GM19467 (cell line): Measurements from ENCODE around the gene IDS.
"Not testable (repeated sequence)": the region's sequence is repeated elsewhere in the genome, so short reads cannot be mapped to it uniquely, and the experiment has no call there.

Experiments used
- ATAC-seq: cut with Tn5 transposase; IDR thresholded peaks from one replicate; pipeline ENCODE4 v1.9.1; 2021; ENCODE audit warnings: mild to moderate bottlenecking, moderate library complexity; ENCODE audit not compliant: unreplicated experiment

IDS gene

DNA sequence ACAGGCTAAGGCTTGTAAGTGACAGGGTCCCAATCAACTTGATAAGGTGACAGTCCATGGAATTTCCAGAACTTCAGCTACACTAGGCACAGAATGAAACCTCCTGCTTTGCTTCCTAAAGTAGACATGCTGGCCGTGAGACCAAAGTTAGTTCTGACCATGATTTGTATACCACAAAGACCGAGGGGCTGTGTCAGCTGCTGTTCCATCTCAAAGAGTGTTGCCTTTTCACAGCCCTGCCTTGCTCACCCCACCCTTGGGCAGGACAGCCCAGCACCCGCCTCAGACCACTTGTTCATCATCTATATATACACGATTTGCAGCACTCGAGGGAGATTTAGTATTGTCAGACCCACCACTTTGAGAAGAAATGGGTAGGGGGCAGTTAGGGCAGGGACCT lies 5.3 kb downstream of the IDS start:
- ATAC-seq: no peak

- no peak for ATAC-seq
These were observed 6.3 kb downstream of the IDS start for GRCh38 chrX:149498767-149499166.

- no peak for ATAC-seq
These were observed 7.5 kb downstream of the IDS start for GRCh38 chrX:149497626-149498025.

- no peak for ATAC-seq
These were observed 8.1 kb downstream of the IDS start for GRCh38 chrX:149497054-149497453.

DNA sequence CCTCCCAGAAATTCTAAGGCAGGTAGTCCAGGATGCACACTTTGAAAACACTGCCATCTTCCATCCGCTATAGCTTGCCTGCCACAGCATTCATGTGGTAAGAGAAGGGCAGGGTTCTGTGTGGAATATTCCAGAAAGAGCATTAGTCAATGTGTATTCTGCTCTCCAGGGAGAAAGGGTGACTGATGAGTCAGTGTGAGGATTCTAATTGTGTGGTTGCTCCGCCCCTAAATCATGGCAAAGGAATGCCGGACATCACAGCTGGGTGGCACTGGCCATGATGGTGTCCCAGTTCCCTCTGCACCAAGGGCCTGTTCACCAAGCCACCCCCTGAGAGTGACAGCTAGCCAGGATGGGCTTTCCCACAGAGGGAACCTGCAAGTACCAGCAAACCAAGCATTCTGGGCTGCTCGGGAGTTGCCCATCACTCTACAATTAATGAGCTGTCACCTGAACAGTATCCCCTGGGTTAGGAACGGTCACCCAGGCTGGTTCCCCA lies 9.5 kb downstream of the IDS start:
- ATAC-seq: no peak

DNA sequence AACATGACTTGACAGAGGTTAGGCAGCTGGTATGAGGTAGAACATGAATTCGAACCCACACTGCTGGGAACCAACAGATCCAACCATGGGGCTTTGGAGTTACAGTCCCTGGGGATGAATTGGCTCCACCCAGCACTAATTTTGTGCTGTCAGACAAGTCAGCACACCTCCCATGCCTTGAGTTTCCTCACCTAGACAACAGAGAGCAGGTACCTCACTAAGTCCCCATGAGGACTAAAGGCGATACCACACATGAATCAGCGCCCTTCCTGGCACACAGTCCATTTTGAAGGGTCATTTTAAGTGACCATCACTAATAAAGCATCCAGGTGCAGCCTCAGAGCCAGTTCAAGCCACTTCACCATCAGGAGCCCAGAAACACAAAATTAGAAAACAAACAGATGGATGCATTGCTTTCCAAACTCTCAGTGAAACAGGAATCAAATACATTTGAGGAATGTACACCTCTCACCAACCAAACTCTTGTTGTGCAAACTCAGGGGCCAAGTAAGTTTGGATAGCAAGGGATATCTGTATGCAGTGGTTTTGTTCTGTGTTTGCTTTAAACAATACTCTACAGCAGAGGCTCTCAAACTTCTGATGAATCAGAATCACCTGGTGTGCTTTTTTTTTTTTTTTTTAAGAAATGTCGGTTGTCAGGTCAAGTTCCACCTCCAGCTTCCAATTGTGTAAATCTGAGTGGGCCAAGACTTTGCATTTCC lies 10.1 kb downstream of the IDS start:
- ATAC-seq: no peak

DNA sequence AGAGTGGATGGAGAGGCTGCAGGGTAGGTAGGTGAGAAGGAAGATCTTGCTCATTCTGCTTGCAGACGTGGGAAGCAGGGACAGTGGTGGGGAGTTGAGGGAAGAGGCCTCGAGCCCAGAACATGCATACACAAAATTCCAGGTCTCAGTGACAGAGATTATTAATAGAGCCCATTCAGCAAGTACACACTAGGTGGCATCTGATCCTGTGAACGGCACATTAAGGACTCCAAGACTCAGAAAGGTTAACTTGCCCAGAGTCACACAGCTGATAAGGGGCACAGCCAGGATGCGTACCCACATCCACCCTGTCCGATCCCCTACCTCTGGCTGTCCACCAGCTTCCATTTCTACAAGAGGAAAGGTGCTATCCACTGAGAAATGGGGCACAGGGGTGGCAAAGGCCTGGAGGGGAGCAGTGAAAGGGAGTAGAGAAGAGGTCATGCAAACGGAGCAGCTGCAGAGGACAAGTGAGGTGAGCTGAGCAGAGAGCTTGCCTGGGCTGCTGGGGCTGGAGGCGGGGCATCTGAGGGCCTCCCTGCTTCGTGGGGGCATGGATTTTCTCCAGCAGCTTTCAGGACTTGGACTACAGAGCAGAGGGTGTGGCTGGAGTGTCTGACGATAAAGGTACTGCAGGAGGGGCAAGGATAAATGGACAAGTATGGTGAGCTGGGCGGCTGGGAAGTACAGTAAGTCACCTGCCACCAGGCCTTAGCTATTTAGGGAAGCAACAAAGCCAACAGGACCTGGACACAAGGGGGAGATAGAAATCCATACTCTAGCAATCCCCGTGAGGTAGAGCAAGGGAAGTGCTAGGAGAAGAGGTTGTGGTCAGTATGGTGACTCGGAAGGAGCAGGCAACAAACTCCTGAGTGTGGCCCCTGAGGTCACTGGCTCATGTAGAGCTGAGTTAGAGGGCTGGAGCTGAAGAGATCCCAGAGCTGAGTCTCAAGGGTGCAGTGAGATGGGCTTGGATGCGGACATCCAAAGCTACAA lies 11.2 kb downstream of the IDS start:
- no peak for ATAC-seq

- ATAC-seq: no peak
These were observed 13.3 kb downstream of the IDS start for GRCh38 chrX:149491812-149492211.

- ATAC-seq: no peak
These were observed 15.0 kb downstream of the IDS start for GRCh38 chrX:149490100-149490499.

GRCh38 chrX:149488411-149489052 lies 16.6 kb downstream of the IDS start:
- not testable (repeated sequence) for ATAC-seq

- not testable (repeated sequence) for ATAC-seq
These were observed 17.1 kb downstream of the IDS start for GRCh38 chrX:149488008-149488407.

DNA sequence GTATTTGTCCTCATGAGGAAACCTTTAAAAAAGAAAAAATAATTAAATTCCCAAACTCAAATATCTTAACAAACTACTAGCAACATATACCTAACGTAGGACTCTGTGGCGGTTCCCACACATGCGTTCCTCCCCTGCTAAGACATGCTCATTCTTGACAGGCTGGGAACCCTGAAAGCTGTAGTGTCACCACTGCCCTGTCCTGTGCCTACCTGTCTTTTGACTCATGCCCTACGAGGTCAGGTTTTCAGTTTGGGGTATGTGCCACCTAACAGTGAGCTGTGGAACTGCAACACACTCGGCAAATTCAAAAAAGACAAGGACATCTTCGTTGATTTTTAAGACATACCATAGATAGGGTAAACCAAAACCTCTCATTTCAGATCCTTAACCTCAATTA lies 17.8 kb downstream of the IDS start:
- no peak for ATAC-seq

DNA sequence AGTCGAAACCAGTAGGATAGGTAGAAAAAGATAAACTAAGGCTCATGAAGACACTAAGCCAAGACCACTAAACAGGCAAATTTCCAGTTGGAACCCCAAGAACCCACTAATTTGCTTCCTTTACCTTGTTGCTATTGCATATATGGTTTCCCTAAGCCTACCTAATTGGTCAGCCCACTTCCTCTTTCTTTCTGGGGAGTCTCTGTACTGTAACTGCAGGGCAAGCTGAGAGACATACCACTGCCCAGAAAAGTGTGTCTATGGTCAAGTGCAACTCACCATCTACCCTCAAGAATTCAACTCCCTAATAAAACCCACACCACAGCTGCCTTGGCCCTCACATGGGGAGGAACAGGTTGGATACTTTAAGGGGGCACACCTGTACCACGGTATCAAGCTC lies 28.6 kb downstream of the IDS start:
- ATAC-seq: peak; percentile 54

- no peak for ATAC-seq
These were observed 31.1 kb downstream of the IDS start for GRCh38 chrX:149473966-149474365.

GRCh38 chrX:149473092-149473491 lies 32.0 kb downstream of the IDS start:
- no peak for ATAC-seq

- ATAC-seq: no peak
These were observed 32.5 kb downstream of the IDS start for GRCh38 chrX:149472625-149473024.

DNA sequence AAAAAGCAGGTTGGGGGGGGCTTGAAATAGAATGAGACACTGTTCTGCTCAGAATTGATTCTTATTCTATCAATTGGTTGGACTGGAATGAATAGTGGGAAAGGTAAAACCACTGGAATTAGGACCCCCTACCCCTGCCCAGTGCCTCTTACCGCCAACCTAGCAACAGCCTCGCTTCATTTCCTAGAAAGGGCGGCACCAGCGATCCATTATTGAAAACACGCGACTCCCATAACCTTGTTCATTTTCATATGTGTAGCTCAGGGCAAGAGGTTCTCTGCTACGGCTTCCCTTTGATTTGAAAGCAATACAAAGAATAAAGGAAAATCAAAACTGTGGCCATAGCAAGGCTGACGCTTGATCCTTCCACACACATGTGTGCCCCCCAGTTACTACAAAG lies 33.7 kb downstream of the IDS start:
- no peak for ATAC-seq

DNA sequence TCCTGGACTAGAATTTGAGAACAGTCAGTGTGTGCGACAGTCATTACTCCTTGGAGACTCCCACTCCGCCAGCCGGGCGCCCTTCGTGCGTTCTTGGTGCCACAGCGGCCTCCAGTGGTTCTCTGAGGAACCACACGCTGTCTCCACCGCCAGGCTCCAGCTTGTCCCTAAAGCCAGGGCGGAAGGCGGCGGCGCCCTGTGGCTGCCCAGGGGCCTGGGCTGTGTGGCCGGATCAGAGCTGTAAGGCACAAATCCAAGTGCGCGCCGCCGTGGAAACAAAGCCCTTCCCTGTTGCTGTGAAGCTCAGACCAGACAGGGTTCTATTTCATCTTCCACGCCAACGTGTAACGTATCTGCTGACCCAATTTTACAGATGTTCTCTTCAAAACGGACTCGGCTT lies 34.2 kb downstream of the IDS start:
- ATAC-seq: peak; percentile 97

GRCh38 chrX:149469406-149469805 lies 35.7 kb downstream of the IDS start:
- no peak for ATAC-seq

- ATAC-seq: no peak
These were observed 37.2 kb downstream of the IDS start for GRCh38 chrX:149467920-149468319.

DNA sequence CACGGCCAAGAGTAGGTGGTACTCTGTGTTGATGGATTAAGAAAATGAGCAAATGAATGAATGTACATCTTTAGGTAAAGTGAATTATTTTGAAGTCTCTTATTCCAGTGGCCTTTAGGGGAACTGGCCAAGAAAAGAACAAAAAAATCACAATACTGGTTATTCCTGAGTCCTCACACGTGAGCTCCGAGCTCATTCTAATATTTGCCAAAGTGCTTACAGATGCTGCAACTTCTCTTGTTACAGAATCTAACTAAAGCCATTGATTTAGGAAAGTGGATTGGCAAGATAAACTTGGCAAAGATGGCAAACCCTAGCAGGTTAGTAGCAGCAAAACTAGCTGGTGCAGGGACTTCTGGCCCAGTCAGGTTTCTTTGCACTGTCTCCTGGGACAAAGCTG lies 37.6 kb downstream of the IDS start:
- no peak for ATAC-seq
